Peyer's patch (tissue), 4 donors: ENCODE data around the gene USP17L28.
"Not testable (repeated sequence)": the region's sequence is repeated elsewhere in the genome, so short reads cannot be mapped to it uniquely, and the experiment has no call there.

Experiments used
- CTCF ChIP-seq, 6 experiments: fragments of 450-650 bp in 4 of 6; fragments of 200-600 bp in 2 of 6; sonication (generic) in 1 of 6; IDR thresholded peaks; one replicate each; pipeline ENCODE4 v1.5.1; 2017 to 2019; ENCODE audit warnings: antibody characterized with exemption in 6 of 6, mild to moderate bottlenecking in 3 of 6, moderate library complexity in 1 of 6
- POLR2A ChIP-seq, 2 donors: fragments of 450-650 bp; IDR thresholded peaks; one replicate each; pipeline ENCODE4 v1.5.1; 2017; ENCODE audit warnings: antibody characterized with exemption in 2 of 2, mild to moderate bottlenecking in 2 of 2, moderate library complexity in 2 of 2

DNA sequence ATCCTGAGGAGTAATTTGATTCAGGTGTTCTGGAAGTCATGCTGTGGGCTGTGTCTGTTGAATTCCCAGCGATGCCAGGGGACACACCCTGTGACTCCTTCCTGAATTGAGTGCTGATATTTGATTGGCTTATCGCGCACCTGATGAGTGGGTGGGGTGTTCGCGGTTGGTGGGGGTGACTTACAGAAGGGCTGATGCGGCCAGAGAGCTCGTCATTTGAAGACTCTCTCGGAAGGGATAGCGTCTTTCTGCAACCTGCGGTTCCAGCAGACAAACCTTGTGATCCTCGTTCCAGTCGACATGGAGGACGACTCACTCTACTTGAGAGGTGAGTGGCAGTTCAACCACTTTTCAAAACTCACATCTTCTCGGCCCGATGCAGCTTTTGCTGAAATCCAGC is 4.6 kb downstream of the USP17L28 start, which contains the start of gene USP17L29:
- TF ChIP-seq CTCF, POLR2A (IDR thresholded peaks at IDR 0.05): not testable (repeated sequence)
